Panc1 (cell line): ENCODE data around the gene ZNF783.

ENCODE experiments used
- POLR2AphosphoS5 ChIP-seq: IDR thresholded peaks from 2 replicates; pipeline ENCODE4 v1.6.1; 2012; ENCODE audit warnings: mild to moderate bottlenecking, low read depth, low read length, moderate library complexity
- TF ChIP-seq, protein P1 (sequence below): fragments of 450-650 bp; IDR thresholded peaks from 2 replicates; pipeline ENCODE4 v1.5.1; 2017; ENCODE audit warnings: mild to moderate bottlenecking
- TF ChIP-seq, protein P2 (sequence below), 2 experiments: IDR thresholded peaks; 2 replicates each; pipeline ENCODE4 v1.6.1; 2011 to 2012; ENCODE audit warnings: low read depth in 2 of 2, control low read depth in 1 of 2, low read length in 1 of 2, mild to moderate bottlenecking in 1 of 2, moderate library complexity in 1 of 2; ENCODE audit not compliant: insufficient read depth in 1 of 2

- TF ChIP-seq, protein P1, sequence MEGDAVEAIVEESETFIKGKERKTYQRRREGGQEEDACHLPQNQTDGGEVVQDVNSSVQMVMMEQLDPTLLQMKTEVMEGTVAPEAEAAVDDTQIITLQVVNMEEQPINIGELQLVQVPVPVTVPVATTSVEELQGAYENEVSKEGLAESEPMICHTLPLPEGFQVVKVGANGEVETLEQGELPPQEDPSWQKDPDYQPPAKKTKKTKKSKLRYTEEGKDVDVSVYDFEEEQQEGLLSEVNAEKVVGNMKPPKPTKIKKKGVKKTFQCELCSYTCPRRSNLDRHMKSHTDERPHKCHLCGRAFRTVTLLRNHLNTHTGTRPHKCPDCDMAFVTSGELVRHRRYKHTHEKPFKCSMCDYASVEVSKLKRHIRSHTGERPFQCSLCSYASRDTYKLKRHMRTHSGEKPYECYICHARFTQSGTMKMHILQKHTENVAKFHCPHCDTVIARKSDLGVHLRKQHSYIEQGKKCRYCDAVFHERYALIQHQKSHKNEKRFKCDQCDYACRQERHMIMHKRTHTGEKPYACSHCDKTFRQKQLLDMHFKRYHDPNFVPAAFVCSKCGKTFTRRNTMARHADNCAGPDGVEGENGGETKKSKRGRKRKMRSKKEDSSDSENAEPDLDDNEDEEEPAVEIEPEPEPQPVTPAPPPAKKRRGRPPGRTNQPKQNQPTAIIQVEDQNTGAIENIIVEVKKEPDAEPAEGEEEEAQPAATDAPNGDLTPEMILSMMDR = no peak
- TF ChIP-seq POLR2AphosphoS5 = no peak
- TF ChIP-seq, protein P2, sequence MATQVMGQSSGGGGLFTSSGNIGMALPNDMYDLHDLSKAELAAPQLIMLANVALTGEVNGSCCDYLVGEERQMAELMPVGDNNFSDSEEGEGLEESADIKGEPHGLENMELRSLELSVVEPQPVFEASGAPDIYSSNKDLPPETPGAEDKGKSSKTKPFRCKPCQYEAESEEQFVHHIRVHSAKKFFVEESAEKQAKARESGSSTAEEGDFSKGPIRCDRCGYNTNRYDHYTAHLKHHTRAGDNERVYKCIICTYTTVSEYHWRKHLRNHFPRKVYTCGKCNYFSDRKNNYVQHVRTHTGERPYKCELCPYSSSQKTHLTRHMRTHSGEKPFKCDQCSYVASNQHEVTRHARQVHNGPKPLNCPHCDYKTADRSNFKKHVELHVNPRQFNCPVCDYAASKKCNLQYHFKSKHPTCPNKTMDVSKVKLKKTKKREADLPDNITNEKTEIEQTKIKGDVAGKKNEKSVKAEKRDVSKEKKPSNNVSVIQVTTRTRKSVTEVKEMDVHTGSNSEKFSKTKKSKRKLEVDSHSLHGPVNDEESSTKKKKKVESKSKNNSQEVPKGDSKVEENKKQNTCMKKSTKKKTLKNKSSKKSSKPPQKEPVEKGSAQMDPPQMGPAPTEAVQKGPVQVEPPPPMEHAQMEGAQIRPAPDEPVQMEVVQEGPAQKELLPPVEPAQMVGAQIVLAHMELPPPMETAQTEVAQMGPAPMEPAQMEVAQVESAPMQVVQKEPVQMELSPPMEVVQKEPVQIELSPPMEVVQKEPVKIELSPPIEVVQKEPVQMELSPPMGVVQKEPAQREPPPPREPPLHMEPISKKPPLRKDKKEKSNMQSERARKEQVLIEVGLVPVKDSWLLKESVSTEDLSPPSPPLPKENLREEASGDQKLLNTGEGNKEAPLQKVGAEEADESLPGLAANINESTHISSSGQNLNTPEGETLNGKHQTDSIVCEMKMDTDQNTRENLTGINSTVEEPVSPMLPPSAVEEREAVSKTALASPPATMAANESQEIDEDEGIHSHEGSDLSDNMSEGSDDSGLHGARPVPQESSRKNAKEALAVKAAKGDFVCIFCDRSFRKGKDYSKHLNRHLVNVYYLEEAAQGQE (IDR thresholded peaks at IDR 0.05; ENCODE audit: insufficient read depth in 1 of 2, low read depth in 2 of 2, low read length in 1 of 2) = no peak
Measured at GRCh38 chr7:149293338-149293737, 31.3 kb downstream of the ZNF783 start.
